Stimulated activated CD8-positive, alpha-beta memory T cell treated with anti-CD3 and anti-CD28 coated beads, Interleukin-2, amount 100 ng/mL, for 48 hours (primary cell): Measurements from ENCODE around the gene FCN2.
A peak's percentile ranks its signal among the peaks of the same experiment; 100 is the strongest.
"Not testable (repeated sequence)": the region's sequence is repeated elsewhere in the genome, so short reads cannot be mapped to it uniquely, and the experiment has no call there.

ENCODE experiments used
- DNase-seq, 2 donors: peaks; one replicate each; pipeline ENCODE4 v3.0.0-alpha.2; 2020; ENCODE audit warnings: low read depth in 2 of 2

The FCN2 gene

DNA sequence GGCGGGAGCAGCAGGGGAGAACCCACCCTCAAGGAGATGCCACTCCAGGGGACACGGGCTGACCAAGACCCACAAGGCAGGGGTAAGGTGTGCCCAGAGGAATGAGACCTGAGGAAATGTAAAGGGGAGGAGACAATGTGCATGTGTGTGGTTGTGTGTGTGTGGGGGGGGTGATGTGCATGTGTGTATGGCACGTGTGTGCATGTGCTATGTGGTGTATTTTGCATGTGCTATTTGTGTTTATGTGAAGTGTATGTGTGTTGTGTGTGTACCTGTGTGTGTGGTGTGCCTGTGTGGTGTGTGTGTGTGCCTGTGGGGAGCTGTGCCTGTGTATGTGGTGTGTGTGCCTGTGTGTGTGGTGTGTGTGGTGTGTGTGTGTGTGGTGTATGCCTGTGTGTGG, 33.5 kb upstream of the FCN2 start:
- DNase-seq, result no peak

DNA sequence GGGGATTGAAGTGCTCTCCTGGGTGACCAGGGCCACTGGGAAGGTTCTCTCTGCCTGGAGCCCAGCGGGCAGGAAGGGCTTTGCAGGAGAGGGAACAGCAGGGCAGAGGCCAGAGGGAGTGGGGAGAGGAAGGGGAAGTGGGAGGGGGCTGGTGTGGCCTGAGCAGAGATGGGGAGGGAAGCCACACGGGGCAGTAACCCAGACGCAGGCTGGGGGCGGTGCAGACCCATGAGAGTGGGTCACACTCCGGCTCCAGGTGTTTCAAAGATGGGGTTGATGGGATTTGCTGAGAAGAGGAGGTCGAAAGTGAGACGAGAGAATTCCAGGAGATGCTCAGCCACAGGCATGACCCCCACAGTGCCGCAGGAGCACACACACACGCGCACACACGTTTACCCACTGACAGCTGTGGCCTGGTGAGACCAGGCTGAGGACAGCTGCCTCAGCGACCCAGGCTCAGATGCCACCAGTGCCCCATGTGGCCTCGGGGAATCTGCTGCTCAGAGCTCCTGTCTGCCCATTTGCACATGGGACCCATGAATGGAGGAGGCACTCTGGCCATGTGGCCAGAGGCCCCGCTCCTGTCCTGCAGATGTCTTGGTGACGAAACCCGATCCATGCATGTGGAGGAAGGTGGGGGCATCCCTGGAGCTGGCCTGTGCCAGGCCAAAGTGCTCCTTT, 32.7 kb upstream of the FCN2 start:
- DNase-seq, result no peak

DNA sequence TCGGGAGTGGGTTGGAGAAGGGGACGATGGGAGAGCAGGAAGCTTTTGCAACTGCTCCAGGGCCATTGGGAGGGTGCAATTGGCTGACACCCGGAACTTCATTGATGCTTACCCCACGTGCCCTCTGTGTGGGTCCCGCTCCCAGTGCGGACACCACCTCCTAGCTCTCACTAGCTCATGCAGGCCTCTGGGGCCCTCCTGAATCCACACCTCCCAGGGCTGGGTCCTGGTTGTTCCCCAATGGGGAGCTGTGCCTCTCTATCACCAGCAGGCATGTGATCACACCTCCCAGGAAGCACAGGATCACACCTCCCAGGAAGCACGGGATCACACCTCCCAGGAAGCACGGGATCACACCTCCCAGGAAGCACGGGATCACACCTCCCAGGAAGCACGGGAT, 32.1 kb upstream of the FCN2 start:
- no peak for DNase-seq

DNA sequence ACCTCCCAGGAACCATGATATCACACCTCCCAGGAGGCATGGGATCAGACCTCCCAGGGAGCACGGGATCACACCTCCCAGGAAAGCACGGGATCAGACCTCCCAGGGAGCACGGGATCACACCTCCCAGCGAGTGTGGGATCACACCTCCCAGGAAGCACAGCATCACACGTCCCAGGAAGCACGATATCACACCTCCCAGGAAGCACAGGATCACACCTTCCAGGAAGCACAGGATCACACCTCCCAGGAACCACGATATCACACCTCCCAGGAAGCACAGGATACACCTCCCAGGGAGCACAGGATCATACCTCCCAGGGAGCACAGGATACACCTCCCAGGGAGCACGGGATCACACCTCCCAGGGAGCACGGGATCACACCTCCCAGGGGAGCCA, 30.0 kb upstream of the FCN2 start:
- DNase-seq, result no peak

DNA sequence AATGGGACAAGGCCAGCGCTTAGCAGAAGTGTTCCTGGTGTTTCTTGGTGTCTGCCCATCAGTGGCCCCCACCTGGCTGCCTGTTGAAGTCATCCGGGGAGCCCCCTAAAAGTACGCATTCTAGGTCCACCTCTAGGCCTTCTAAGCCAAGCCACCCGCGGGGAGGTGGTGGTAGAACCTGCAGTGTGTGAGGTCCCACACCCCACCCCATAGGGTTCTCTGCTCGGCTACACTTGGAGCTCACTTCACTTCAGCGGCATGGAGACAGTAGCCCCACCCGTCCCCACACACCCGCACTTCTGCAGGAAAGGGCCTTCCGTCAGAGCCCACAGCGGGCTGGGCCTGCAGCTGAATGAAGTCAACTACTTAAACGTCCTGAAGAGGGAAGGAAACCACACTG, 29.6 kb upstream of the FCN2 start:
- no peak for DNase-seq

DNA sequence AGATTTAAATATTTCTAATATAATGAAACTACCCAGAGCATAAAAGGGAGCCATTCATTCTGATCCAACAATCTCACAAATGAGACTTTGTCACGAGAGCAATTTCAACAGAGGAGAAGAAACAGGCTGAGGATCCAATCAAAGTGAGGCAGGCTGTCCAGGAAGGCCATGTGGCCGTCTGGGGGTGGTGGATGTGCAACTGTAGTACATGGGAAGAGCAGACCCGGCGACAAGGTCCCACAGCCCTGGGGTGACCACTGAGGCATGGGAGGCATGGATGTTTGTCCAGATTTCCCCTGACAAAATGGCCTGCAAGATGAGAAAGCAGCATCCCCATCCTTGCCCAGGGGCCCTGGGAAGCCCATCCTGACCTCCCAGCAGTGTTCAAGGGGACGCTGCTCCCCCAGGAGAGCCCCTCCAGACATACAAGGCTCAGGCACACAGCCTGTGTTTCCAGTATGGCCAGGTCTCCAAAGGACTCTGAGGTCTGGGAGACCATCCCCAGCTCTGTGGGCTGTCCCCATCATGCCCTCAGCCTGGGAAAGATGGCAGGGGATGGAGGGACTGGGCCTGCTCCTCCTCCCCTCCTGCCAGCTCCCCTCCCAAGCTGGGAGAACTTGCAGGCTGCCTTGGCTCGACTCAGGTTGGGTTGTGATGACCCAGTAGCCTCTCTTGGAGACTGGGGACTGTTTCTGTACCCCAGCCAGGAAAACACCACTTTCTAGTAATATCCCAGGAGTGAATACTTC, 27.5 kb upstream of the FCN2 start:
- DNase-seq, result no peak

DNA sequence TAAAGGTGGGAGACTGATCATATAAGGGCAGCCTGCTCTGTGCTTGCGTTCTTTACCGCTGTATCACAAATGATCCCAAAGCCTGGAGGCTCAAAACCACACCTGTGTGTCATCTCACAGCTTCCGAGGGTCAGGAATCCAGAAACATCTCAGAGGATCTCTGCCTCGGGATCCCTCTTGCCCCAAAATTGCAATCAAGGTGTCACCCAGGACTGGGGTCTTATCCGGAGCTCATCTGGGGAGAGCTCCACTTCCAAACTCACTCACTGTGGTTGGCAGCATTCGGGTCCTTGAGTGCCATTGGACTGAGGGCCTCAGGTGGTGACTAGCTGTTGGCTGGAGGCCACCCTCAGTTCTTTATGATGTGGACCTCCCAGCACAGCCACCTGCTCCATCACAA, 26.7 kb upstream of the FCN2 start:
- DNase-seq, result no peak

DNA sequence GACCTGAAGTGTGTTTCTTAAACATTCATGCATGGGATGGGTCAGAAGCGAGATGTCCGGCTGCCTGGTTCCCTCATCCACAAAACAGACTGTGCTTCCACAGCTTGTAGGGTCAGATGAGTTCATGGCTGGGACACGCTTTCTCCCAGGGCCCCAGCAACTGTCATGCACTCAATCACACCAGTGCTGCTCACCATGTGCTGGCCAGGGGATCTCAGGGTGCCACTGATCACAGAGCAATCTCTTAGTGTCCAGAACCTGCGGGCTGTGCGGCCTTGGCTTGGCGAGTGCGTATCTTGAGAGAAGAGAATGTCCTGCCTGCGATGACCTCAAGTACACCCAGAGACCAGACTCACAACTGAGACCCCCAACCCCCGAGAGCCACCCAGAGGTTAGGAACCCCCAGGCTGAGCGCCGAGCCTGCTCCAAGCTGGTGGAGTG, 26.0 kb upstream of the FCN2 start:
- DNase-seq, result no peak

DNA sequence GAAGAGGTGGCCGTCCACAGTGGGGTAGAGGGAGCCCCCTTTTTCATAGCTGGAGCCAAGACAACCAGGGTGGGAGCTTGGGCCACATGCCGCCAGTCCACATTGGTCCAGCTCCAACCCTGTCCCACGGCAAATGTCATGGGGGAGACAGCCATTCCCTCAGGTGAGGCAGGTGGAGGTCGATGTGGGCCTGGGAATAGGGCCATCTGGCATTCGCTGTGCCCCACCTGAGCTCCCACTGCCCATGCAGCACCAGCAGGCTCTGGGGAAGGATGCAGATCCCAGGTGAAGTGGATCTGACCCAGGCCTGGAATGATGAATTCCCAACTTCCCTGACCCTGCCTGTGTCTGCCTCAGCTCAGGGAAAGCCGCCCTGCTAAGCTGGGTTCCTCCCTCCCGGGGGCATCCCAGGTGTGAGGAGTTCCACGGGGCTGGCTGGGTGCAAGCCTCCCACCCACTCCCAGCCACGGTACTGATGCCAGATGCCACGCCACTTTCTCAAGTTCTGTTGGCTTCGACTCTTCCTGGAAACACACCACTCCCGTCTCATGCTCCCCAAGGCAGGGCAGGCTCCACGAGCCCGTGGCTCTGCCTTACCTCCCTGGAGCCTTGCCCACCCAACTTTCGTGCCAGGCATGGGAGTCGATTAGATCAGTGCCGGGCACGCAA, 25.2 kb upstream of the FCN2 start:
- no peak for DNase-seq

DNA sequence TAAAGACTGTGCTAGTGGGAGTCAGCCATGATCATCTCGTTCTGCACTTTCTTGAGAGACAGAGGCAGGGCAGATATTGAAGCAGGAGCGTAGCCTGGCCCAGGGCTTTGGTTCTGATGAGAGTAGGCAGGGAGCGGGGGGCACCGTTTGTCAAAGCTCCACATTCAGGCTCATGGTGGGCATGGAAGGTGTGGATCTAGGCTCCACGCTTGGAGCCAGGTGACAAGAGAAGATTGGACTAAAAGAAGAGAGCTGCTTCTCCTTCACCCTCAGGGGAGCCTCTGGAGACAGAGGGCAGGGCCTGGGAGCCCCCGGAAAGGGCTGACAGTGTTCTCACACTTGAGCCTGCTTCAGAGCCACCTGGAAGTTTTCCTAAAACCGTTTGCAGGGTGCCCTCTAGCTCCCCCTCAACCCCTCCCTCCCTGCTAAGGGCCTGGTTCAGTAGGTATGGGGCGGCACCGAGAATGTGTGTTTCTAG, 24.7 kb upstream of the FCN2 start:
- DNase-seq, result no peak

DNA sequence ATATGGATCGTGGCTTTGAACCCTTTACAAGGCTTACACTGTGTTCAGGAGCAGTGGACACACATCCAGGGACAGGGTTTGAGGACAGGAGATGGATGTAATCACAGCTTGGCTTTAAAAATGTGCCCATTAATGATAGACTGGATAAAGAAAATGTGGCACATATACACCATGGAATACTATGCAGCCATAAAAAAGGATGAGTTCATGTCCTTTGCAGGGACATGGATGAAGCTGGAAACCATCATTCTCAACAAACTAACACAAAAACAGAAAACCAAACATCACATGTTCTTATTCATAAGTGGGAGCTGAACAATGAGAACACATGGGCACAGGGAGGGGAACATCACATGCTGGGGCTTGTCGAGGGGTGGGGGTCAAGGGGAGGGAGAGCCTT, 23.2 kb upstream of the FCN2 start:
- not testable (repeated sequence) for DNase-seq

DNA sequence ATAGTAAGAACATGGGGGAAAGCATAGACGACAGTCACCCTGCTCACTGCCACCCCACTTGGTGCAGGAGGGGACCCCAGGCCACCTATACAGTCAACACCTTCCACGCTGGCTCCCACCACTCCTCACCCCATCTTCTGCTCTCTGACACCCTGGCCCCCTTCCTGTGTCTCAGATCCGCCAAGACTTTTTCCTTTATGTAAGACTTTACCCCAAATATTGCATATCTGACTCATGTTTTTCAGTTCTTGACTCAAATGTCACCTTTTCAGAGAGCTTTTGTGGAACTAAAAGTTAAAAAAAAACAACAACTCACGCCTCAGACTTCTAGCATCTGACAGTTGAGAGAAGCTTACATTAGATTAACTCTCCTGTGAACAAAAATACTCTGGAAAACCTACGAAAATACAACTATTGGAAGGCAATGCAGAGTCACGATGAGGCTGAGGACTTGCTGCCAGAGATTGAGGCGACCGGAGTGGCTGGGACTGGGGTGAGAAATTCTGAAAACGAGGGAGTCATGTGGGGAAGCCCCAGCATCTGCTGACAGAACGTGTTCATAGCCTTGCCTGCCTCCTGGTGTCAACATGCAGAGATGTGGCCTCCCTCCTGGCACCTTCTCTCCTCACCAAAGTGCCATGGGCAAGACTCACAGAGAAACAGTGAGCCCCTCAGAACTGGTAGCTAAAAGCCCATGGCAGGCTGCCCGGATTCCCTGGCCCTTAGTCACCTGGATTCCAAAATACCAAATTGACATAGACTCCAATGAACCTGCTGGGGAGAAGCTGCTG, 22.4 kb upstream of the FCN2 start:
- DNase-seq, result peak in 1 of 2 donors; percentile 38

DNA sequence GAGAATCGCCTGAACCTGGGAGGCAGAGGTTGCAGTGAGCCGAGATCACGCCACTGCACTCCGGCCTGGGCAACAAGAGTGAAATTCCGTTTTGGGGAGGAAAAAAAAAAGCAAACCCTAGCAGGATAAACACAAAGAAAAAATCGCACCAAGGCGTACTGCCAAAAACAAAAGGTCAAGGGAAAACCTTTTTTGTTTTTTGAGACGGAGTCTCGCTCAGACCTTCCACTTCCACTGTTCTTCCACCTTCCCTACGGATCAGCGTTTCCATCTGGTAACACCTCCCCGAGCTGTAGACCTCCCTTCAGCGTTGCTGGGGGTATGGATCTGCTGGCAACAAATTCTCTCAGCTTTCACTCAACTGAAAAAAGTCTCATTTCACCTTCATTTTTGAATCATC, 20.1 kb upstream of the FCN2 start:
- no peak for DNase-seq

DNA sequence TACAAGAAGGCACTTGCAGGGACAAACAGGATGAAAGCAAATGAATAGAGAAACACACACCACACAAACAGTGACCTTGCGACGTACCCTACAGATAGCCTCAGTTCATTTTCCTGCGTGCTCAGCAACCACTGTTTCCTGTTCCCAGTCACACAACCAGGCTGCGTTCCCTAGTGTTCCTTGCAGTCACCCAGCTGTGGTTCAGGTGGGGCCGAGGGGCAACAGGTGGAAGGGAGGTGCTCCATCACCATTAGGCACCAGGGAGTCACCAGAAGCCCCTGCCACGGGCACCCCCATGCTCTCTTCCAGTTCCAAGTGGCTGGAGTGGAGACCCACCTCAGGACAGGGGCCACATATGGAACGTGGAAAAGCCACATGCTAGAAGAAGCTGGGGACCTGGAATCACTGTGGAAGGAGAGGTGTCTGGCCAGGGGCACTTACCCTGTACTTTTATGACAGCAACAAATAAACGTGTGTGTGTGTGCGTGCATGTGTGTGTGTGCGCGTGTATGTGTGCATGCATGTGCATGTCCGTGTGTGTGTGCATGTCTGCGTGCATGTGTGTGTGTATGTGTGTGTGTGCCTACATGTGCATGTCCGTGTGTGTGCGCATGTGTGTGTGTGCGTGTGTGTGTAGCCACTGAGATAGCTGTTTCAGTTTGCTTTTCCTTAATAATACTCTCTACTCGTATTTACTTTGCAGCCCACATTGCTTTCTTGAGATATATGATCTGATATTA, 18.8 kb upstream of the FCN2 start:
- no peak for DNase-seq

DNA sequence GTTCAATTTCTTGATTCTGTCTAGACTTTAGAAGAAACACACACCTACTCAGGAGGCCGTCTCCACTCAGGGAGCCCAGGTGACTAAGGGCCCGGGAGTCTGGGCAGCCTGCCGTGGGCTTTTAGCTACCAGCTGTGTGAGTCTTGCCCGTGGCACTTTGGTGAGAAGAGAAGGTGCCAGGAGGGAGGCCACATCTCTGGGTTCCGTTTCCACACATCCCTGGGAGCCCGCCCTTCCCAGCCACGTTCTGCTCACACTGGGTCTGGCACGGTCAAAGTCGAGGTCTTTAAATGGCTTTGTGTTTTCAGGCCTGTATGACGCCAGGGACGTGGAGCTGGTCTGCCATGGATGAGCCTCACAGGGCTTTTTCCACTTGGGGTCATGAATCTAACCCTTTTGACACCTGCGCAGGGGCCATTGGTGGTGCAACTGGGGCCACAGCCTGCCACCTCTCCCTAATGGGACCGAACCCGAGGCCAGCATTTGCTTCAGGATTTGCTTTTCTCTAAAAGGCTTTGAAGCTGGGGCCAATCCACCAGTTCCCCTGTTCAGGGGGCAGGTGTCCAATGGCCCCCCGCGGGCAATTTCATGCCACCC, 17.2 kb upstream of the FCN2 start:
- DNase-seq, result no peak

DNA sequence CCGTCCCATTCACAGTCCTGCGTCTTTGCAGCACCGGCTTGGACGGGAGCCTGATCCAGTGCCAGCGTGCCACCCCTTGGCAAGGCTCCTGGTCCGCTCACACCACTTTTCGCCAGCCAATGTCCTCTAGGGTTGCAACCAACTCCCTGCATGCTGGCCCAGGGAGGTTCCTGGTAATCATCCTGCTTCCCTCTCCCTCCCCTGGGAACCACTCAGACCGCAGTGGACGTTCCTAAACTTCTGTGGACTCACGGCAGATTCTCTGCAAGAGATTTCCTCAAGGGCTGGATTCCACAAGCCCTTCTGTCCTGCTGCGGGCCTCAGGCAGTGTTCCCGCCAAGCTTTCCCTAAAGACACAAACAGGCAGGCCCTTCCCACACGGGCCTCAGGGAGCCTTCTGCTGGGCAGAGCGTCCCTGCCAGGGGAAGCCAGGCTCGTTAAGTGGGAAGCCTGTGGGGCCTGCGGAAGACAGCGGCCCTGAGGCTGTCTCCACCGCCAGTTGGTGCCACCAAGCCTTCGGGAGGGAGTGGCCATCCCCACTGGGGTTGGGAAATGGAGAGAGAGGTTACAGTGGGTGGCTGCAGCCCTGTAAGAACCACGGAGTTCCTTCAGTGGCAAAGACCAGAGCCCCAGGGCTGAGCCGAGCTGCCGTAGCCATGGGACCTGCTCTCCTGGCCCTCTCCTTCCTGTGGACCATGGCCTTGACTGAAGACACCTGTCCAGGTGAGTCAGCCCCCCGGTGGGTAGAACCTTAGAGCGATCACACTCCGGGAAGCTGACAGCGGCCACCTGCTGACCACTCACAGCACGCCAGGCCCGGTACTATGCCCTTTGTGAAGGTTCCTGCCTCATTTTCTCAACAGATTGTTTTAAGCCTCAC, 16.4 kb upstream of the FCN2 start:
- DNase-seq, result no peak

DNA sequence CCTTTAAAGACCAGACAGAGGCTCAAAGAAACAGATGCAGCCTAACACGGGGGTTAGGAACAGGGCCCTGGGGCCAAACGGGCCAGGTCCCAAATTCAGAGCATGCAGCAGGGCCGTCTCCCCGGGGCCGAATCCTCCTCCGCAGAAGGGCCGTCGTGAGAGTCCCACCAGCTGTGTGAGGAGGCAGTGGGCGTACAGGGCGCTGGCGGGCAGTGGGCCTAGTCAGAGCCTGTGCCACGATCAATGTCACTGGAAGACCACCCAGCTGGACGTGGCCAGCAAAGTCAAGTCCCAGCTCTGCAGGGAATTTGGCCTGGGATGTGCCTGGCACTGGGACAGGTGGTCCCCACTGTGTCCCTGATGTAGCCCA, 15.8 kb upstream of the FCN2 start:
- no peak for DNase-seq

DNA sequence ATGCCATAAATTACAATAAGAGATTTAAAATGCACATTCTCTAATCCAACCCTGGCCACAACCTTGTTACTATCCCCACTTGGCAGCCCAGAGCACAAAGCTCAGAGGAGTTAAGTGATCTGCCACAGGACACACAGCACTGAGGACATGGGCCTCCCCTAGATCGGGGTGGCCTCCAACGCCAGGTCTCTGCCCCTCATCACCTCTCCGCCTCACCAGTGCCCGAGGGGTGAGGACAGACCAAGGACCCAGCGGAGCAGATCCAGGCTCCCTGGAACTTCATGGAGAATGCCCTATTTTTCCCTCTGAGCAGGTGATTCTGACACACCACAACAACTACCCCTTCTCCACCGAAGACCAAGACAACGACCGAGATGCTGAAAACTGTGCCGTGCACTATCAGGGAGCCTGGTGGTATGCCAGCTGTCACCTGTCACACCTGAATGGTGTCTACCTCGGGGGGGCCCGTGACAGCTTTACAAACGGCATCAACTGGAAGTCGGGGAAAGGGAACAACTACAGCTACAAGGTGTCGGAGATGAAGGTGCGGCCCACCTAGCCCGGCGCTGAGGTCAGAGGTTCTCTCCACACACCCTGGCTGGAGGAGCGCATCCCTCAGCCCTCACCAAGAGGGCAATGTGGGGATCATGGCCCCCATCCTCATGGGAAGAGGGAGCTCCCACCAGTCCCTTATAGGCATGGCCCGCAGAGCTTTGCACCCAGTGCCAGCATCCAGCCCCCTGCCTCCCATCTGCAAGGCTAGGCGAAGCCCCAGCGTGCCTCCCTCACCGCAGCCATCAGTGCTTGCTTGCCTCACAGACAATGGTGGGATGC, 12.5 kb upstream of the FCN2 start:
- no peak for DNase-seq
